GM18951 (cell line): ENCODE results near the gene OR4N5.

ENCODE experiments used
- POLR2A ChIP-seq: IDR thresholded peaks from 4 replicates; pipeline ENCODE4 v1.6.1; 2011; ENCODE audit warnings: mild to moderate bottlenecking; ENCODE audit not compliant: insufficient read length, insufficient read depth; ENCODE audit errors: extremely low read depth
- in situ Hi-C: fragments of 300-500 bp; cut with MboI; formaldehyde crosslinking; loops from one replicate; pipeline ENCODE4 v1.12.0; 2022; ENCODE audit warnings: low sequenced_read_pairs, mixed read lengths, inconsistent platforms; ENCODE audit not compliant: unreplicated experiment

Gene OR4N5

GRCh38 chr14:20177433-20177974 is 38.9 kb downstream of the OR4N5 start:
- TF ChIP-seq POLR2A: no peak
- in situ Hi-C loops: no loop called here

DNA sequence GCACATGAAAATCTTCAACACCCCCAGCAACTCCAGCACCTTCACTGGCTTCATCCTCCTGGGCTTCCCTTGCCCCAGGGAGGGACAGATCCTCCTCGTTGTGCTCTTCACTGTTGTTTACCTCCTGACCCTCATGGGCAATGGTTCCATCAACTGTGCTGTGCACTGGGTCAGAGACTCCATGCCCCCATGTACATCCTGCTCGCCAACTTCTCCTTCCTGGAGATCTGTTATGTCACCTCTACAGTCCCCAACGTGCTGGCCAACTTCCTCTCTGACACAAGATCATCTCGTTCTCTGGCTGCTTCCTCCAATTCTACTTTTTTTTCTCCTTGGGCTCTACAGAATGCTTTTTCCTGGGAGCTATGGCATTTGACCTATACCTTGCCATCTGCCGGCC is 40.6 kb downstream of the OR4N5 start:
- TF ChIP-seq POLR2A: no peak
- in situ Hi-C loops: no loop called here

- TF ChIP-seq POLR2A: no peak
- in situ Hi-C loops: no loop called here
Measured at GRCh38 chr14:20179880-20180279, 41.3 kb downstream of the OR4N5 start.

DNA sequence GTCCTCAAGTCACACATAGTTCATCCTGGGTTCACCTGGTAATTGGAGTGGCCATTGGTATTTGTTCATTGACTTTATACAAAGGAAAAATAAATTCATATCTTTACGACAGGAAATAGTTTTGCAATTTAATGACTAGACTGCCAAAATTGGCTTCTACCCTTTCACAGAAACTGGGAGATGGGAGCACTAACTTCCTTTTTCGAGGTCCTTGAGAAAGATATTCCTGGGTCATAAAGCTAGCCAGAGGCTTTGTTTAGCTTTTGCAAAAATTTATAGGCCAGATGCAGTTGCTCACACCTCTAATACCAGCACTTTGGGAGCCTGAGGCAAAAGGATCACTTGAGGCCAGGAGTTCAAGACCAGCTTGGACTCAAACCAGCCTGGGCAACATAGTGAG is 41.9 kb downstream of the OR4N5 start:
- in situ Hi-C loops: no loop called here
- TF ChIP-seq POLR2A: no peak

GRCh38 chr14:20184181-20184580 is 45.6 kb downstream of the OR4N5 start:
- in situ Hi-C loops: no loop called here
- no peak for TF ChIP-seq POLR2A

DNA sequence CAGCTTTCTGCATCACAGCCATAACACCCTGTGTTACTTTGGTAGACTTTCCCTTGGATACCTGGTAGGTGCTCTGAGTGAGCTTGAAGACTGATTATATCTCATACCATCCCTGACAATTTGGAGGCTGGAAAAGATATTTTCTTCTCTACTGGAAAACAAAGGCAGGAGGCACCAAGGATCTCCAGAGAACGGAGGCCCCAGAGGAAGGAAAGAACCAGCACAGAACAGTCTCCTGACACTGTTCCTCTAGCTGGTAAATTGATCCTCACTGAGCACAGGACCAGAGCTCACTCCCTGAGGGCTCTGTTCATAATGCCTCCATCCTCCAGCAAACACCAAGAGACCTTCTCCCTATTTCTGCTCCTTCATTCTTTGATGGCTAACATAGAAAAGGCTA is 52.0 kb downstream of the OR4N5 start, which contains the start of gene OR11G2:
Gene OR11G2, plus strand, starts transcription at position 301 of the 400 bp plus-strand sequence. CDS start 6,542 bp downstream, outside the sequence.
- TF ChIP-seq POLR2A: no peak

DNA sequence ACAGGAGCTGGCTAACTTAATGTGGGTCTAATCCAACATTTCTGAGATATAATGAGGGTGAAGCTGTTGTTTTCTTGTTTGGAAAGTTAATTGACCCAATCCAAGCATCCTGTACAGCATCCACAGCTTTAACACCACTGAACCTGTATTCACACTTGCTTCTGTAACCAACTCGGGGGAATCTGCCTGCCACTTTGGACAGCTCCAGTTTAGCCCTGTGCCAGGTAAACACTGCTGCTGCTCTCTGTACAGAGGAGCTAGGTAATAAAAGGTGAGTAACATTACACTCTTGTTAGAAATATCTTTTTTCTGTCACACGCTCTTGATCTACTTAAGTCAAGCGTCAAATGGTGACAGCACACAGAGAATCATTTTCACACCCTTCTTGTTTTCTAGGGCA is 52.8 kb downstream of the OR4N5 start:
- in situ Hi-C loops: no loop called here
- no peak for TF ChIP-seq POLR2A

More for the DNA sequence above, 52.0 kb downstream of the OR4N5 start, which contains the start of gene OR11G2:
- in situ Hi-C loops: no loop called here

GRCh38 chr14:20194101-20194500 is 55.5 kb downstream of the OR4N5 start:
- in situ Hi-C loops: no loop called here
- TF ChIP-seq POLR2A: no peak
